Hepatocyte (in vitro differentiated cells): ENCODE measurements around the gene CPEB3. TPM values are rescaled to one million over a fixed set of nuclear protein-coding genes. Genes with fewer than 3 reads are reported as not detected.

ENCODE experiments used
- DNase-seq: peaks from one replicate; pipeline ENCODE4 v3.0.0-alpha.2; 2016; ENCODE audit warnings: low spot score
- H2AFZ ChIP-seq: fragments of 200-600 bp; sonication (generic); 2 replicates; pipeline ENCODE4 v1.6.0; 2016; ENCODE audit warnings: antibody characterized with exemption, mild to moderate bottlenecking
- H3K27ac ChIP-seq: fragments of 200-600 bp; sonication (generic); 2 replicates; pipeline ENCODE4 v1.5.1; 2016; ENCODE audit warnings: mild to moderate bottlenecking
- H3K27me3 ChIP-seq: fragments of 200-600 bp; sonication (generic); 2 replicates; pipeline ENCODE4 v1.6.1; 2016
- H3K36me3 ChIP-seq: fragments of 200-600 bp; sonication (generic); replicated peaks from 2 replicates; pipeline ENCODE4 v1.5.1; 2016; ENCODE audit warnings: low read depth; ENCODE audit not compliant: insufficient read depth
- H3K4me1 ChIP-seq: fragments of 200-600 bp; sonication (generic); 2 replicates; pipeline ENCODE4 v1.5.1; 2016; ENCODE audit warnings: mild to moderate bottlenecking, moderate library complexity; ENCODE audit not compliant: insufficient read depth
- H3K4me2 ChIP-seq: fragments of 200-600 bp; sonication (generic); 2 replicates; pipeline ENCODE4 v1.6.0; 2016
- H3K4me3 ChIP-seq: fragments of 200-600 bp; sonication (generic); 2 replicates; pipeline ENCODE4 v1.5.1; 2016; ENCODE audit warnings: mild to moderate bottlenecking
- H3K79me2 ChIP-seq: fragments of 200-600 bp; sonication (generic); 2 replicates; pipeline ENCODE4 v1.6.0; 2017; ENCODE audit warnings: mild to moderate bottlenecking
- H3K9me2 ChIP-seq: fragments of 200-600 bp; sonication (generic); replicated peaks from 2 replicates; pipeline ENCODE4 v1.6.0; 2017; ENCODE audit warnings: mild to moderate bottlenecking; ENCODE audit not compliant: insufficient read depth
- H3K9me3 ChIP-seq: fragments of 200-600 bp; sonication (generic); 2 replicates; pipeline ENCODE4 v1.5.1; 2016; ENCODE audit warnings: low read depth, mild to moderate bottlenecking
- H4K20me1 ChIP-seq: fragments of 200-600 bp; sonication (generic); 2 replicates; pipeline ENCODE4 v1.6.0; 2016; ENCODE audit warnings: mild to moderate bottlenecking; ENCODE audit not compliant: insufficient read depth, poor library complexity, severe bottlenecking
- EZH2 ChIP-seq: fragments of 200-600 bp; sonication (generic); IDR thresholded peaks from 2 replicates; pipeline ENCODE4 v1.6.1; 2016; ENCODE audit warnings: antibody characterized with exemption, mild to moderate bottlenecking, borderline replicate concordance
- EZH2phosphoT487 ChIP-seq: fragments of 200-600 bp; sonication (generic); IDR thresholded peaks from one replicate; pipeline ENCODE4 v1.6.1; 2018; ENCODE audit warnings: antibody characterized with exemption, mild to moderate bottlenecking, low read depth, moderate library complexity; ENCODE audit not compliant: unreplicated experiment, severe bottlenecking
- WGBS: methylation state at CpG from one replicate; pipeline ENCODE4 v1.1.6; 2016; ENCODE audit warnings: low lambda C conversion rate; ENCODE audit errors: missing lambda C conversion rate; 5-methylcytosine and 5-hydroxymethylcytosine counted together
- polyA plus RNA-seq: library from polyadenylated mRNA; unstranded; fragments of >200 nt; fragmentation: Nextera tagmentation; extraction: Ambion mirVana; gene quantifications from 2 replicates; pipeline ENCODE4 v1.2.1, GENCODE V29; 2016
- total RNA-seq: library from RNA; depleted of rRNA; stranded (reverse); fragments of >200 nt; gene quantifications from 2 replicates; pipeline ENCODE4 v1.2.3, GENCODE V29; 2014
- TF ChIP-seq, protein P1 (sequence below): fragments of 200-600 bp; sonication (generic); IDR thresholded peaks from 2 replicates; pipeline ENCODE4 v1.5.1; 2016; ENCODE audit warnings: antibody characterized with exemption, mild to moderate bottlenecking; ENCODE audit not compliant: poor library complexity

Gene CPEB3
- total and polyA plus RNA-seq, 2 experiments from 2014 or later, result 4.0 to 4.9 TPM

GRCh38 chr10:92242380-92242779 lies 48.5 kb downstream of the CPEB3 start:
- no peak for TF ChIP-seq EZH2phosphoT487
- TF ChIP-seq, protein P1, sequence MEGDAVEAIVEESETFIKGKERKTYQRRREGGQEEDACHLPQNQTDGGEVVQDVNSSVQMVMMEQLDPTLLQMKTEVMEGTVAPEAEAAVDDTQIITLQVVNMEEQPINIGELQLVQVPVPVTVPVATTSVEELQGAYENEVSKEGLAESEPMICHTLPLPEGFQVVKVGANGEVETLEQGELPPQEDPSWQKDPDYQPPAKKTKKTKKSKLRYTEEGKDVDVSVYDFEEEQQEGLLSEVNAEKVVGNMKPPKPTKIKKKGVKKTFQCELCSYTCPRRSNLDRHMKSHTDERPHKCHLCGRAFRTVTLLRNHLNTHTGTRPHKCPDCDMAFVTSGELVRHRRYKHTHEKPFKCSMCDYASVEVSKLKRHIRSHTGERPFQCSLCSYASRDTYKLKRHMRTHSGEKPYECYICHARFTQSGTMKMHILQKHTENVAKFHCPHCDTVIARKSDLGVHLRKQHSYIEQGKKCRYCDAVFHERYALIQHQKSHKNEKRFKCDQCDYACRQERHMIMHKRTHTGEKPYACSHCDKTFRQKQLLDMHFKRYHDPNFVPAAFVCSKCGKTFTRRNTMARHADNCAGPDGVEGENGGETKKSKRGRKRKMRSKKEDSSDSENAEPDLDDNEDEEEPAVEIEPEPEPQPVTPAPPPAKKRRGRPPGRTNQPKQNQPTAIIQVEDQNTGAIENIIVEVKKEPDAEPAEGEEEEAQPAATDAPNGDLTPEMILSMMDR, result no peak
- no peak for TF ChIP-seq EZH2
- Histone ChIP-seq H3K27ac (no peak overlapping the region), H4K20me1 (no peaks in the 10 kb centered on the region), H3K4me2 (peak overlapping the region; percentile 72), H3K9me2 (no peaks in the 10 kb centered on the region), H3K9me3 (no peaks in the 10 kb centered on the region), H2AFZ (no peak overlapping the region), H3K27me3 (no peaks in the 10 kb centered on the region), H3K36me3 (no peaks in the 10 kb centered on the region), H3K4me1 (peaks cover 9% of the 10 kb centered on the region), H3K4me3 (no peak overlapping the region), H3K79me2 (peaks cover 18% of the 10 kb centered on the region)
- DNase-seq, result no peak
- WGBS, result 68% methylated on average over 2 of the region's 2 CpGs

DNA sequence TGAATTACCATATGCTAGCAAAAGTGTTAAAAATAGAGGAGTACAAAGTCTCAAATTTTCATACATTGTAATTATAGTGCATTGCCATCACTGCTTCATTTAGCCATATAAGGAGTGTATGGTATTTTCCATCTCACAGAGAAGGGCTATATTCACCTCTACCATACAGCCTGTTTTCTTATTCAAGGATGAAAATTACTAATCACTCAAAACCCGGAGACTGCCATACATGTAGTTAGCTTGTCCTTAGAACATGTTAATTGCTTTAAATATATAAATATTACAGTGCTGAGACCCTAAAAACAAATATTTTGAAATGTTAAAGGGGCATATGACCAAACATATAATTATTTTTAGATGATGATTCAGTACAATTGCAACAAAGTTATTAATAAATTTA lies 49.4 kb downstream of the CPEB3 start:
- Histone ChIP-seq H3K9me2 (no peaks in the 10 kb centered on the region), H3K27me3 (no peaks in the 10 kb centered on the region), H3K4me3 (peak overlapping the region; percentile 68), H3K36me3 (no peaks in the 10 kb centered on the region), H3K4me1 (peaks cover 9% of the 10 kb centered on the region), H3K27ac (peak overlapping the region; percentile 86), H3K9me3 (no peaks in the 10 kb centered on the region), H3K4me2 (peak overlapping the region; percentile 83), H3K79me2 (peaks cover 21% of the 10 kb centered on the region), H2AFZ (peak overlapping the region; percentile 81), H4K20me1 (no peaks in the 10 kb centered on the region)
- no peak for TF ChIP-seq EZH2
- TF ChIP-seq EZH2phosphoT487, result no peak
- 72% methylated on average over 1 of the region's 1 CpG for WGBS
- DNase-seq, result no peak

- H3K27me3 ChIP-seq, result no peaks in the 10 kb centered on the region
- no peaks in the 10 kb centered on the region for H3K9me3 ChIP-seq
- H3K79me2 ChIP-seq, result peaks cover 21% of the 10 kb centered on the region
- H3K4me1 ChIP-seq, result peaks cover 9% of the 10 kb centered on the region
- H3K4me3 ChIP-seq, result peak overlapping the region; percentile 68
- peak; percentile 58 for DNase-seq
- 8% methylated on average over 9 of the region's 9 CpGs for WGBS
- peak overlapping the region; percentile 83 for H3K4me2 ChIP-seq
- H4K20me1 ChIP-seq, result no peaks in the 10 kb centered on the region
- H3K9me2 ChIP-seq, result no peaks in the 10 kb centered on the region
- no peaks in the 10 kb centered on the region for H3K36me3 ChIP-seq
- TF ChIP-seq EZH2phosphoT487, result no peak
- no peak for TF ChIP-seq EZH2
- TF ChIP-seq, protein P1, result no peak
- peak overlapping the region; percentile 81 for H2AFZ ChIP-seq
- H3K27ac ChIP-seq, result peak overlapping the region; percentile 86
Measured at GRCh38 chr10:92241158-92241500, 49.7 kb downstream of the CPEB3 start.

GRCh38 chr10:92240289-92241157 lies 50.4 kb downstream of the CPEB3 start:
- under 1% methylated on average over 28 of the region's 28 CpGs for WGBS
- H4K20me1 ChIP-seq, result no peaks in the 10 kb centered on the region
- peak overlapping the region; percentile 81 for H2AFZ ChIP-seq
- peak overlapping the region; percentile 83 for H3K4me2 ChIP-seq
- no peaks in the 10 kb centered on the region for H3K36me3 ChIP-seq
- DNase-seq, result peak; percentile 78
- H3K79me2 ChIP-seq, result peaks cover 27% of the 10 kb centered on the region
- H3K27ac ChIP-seq, result peak overlapping the region; percentile 86
- H3K4me1 ChIP-seq, result peaks cover 9% of the 10 kb centered on the region
- H3K27me3 ChIP-seq, result no peaks in the 10 kb centered on the region
- H3K9me3 ChIP-seq, result no peaks in the 10 kb centered on the region
- H3K9me2 ChIP-seq, result no peaks in the 10 kb centered on the region
- no peak for TF ChIP-seq EZH2phosphoT487
- TF ChIP-seq EZH2, result no peak
- TF ChIP-seq, protein P1, result no peak
- peak overlapping the region; percentile 68 for H3K4me3 ChIP-seq
